Activated B cell treated with CpG ODN at 0.5 μM for 24 hours (primary cell): ENCODE results near the gene AFF3. TPM values are rescaled to one million over a fixed set of nuclear protein-coding genes. Genes with fewer than 3 reads are reported as not detected.

Experiments
- ATAC-seq: fragments of 200-7000 bp; cut with Tn5 transposase; one replicate; pipeline ENCODE4 v1.10.0; 2021; ENCODE audit warnings: low read depth, mild to moderate bottlenecking, moderate library complexity
- CTCF ChIA-PET: fragments of 350-600 bp; sonication (Branson Sonifier 250); formaldehyde crosslinking; loops from one replicate; lab custom pipeline; 2021; ENCODE audit warnings: antibody characterized with exemption; lab: Charles Lee
- POLR2A ChIA-PET: fragments of 350-600 bp; sonication (Branson Sonifier 250); formaldehyde crosslinking; loops from one replicate; lab custom pipeline; 2021; ENCODE audit warnings: antibody characterized with exemption; lab: Charles Lee
- DNase-seq: peaks from one replicate; pipeline ENCODE4 v3.0.0; 2022
- H3K27ac Mint-ChIP-seq: one replicate; pipeline ENCODE4 v1.8.0; 2020; ENCODE audit warnings: mixed read lengths
- H3K27me3 Mint-ChIP-seq: one replicate; pipeline ENCODE4 v1.8.0; 2021; ENCODE audit warnings: mixed read lengths
- H3K36me3 Mint-ChIP-seq: one replicate; pipeline ENCODE4 v1.8.0; 2021; ENCODE audit warnings: low read depth, mixed read lengths
- H3K4me1 Mint-ChIP-seq: one replicate; pipeline ENCODE4 v1.8.0; 2021; ENCODE audit warnings: mixed read lengths
- H3K4me3 Mint-ChIP-seq: one replicate; pipeline ENCODE4 v1.8.0; 2020; ENCODE audit warnings: mild to moderate bottlenecking, mixed read lengths
- H3K9me3 Mint-ChIP-seq: one replicate; pipeline ENCODE4 v1.8.0; 2020; ENCODE audit warnings: mixed read lengths
- intact Hi-C: fragments of 100-400 bp; cut with micrococcal nuclease; formaldehyde crosslinking; loops from one replicate; pipeline ENCODE4 v1.15.1; 2024
- total RNA-seq: library from RNA; stranded (reverse); gene quantifications from 2 replicates; pipeline ENCODE4 v1.2.3, GENCODE V29; 2022
- TF ChIP-seq, protein P1 (sequence below): fragments of 200-600 bp; IDR thresholded peaks from one replicate; pipeline ENCODE4 v1.8.0; 2022; ENCODE audit warnings: antibody characterized with exemption, mild to moderate bottlenecking

AFF3 gene
- total RNA-seq, 1 donor from 2014 or later = 271 TPM

DNA sequence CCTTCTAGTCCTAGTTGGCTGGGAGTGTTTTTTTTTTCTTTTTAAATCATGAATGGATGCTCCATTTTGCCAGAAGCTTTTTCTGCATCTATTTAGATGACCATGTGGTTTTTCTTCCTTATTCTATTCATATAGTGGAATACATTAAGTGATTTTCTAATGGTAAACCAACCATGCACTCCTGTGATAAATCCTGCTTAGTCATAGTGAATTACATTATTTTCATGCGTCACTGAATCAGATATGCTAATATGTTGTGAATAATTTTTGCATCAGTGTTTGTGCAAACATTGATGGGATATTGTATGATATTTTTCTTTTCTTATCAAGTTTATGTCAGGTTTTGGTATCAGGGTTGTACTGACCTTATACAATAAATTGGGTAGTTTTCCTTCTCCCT is 423.3 kb downstream of the AFF3 start:
- ChIA-PET CTCF (no interaction called here), POLR2A (interaction anchor here (0.7 kb wide), 1 partner anchor 15 kb away, joined by 7 read pairs; no protein-coding TSS in a partner anchor)
- Mint-ChIP-seq H3K9me3 (peaks cover 15% of the 10 kb centered on the region), H3K4me1 (no peaks in the 10 kb centered on the region), H3K27ac (no peak overlapping the region), H3K4me3 (no peak overlapping the region), H3K36me3 (peaks cover 83% of the 10 kb centered on the region), H3K27me3 (no peaks in the 10 kb centered on the region)
- DNase-seq (no peak), ATAC-seq (no peak)
- intact Hi-C loops = no loop called here
- TF ChIP-seq, protein P1, sequence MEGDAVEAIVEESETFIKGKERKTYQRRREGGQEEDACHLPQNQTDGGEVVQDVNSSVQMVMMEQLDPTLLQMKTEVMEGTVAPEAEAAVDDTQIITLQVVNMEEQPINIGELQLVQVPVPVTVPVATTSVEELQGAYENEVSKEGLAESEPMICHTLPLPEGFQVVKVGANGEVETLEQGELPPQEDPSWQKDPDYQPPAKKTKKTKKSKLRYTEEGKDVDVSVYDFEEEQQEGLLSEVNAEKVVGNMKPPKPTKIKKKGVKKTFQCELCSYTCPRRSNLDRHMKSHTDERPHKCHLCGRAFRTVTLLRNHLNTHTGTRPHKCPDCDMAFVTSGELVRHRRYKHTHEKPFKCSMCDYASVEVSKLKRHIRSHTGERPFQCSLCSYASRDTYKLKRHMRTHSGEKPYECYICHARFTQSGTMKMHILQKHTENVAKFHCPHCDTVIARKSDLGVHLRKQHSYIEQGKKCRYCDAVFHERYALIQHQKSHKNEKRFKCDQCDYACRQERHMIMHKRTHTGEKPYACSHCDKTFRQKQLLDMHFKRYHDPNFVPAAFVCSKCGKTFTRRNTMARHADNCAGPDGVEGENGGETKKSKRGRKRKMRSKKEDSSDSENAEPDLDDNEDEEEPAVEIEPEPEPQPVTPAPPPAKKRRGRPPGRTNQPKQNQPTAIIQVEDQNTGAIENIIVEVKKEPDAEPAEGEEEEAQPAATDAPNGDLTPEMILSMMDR = no peak

DNA sequence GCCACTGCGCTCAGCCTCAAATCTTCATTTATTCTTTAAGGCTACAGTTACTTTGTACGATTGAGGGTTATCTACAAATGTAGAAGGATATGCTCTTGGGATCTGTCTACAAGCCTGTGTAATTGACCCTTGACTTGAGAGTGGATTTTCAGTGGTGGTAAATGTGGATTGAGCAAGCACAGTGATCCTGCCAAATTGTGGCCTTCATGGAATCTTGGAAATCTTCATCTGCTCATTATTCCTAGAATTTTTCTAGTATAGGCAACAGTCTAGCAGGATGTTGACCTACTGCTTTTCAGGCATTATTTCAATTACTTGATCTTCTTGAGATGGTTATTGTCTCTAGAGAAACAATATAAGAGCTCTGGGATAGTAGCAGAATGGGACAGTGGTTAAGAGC is 426.4 kb downstream of the AFF3 start:
- CTCF ChIA-PET = no interaction called here
- intact Hi-C loops = no loop called here
- DNase-seq (no peak), ATAC-seq (no peak)
- H3K9me3 Mint-ChIP-seq = no peaks in the 10 kb centered on the region
- H3K27me3 Mint-ChIP-seq = no peaks in the 10 kb centered on the region
- H3K27ac Mint-ChIP-seq = no peak overlapping the region
- no peaks in the 10 kb centered on the region for H3K4me1 Mint-ChIP-seq
- TF ChIP-seq, protein P1 = no peak
- H3K4me3 Mint-ChIP-seq = no peak overlapping the region
- H3K36me3 Mint-ChIP-seq = peaks cover 75% of the 10 kb centered on the region
- POLR2A ChIA-PET = no interaction called here

DNA sequence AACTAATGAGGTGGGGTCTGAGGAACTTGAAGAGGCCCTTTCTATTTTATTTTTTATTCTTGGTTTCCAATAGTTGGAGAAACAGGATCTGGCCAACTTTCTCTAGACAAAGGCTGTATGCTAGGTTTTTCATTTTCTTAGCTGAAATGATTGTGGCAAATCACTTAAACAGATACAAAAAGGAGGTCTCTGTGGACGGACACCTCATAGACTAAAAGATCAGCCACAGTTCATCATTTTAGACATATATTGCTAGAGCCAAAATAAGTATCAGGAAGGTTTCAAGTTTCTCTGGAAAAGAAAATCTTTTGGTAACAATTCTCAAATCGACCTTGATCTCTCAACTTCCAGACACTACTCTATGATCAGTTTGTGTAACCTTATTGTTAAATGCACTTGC is 428.0 kb downstream of the AFF3 start:
- POLR2A ChIA-PET = no interaction called here
- Mint-ChIP-seq H3K27ac (no peak overlapping the region), H3K27me3 (no peaks in the 10 kb centered on the region), H3K4me1 (peaks cover 2% of the 10 kb centered on the region), H3K4me3 (no peak overlapping the region), H3K36me3 (peaks cover 71% of the 10 kb centered on the region), H3K9me3 (no peaks in the 10 kb centered on the region)
- TF ChIP-seq, protein P1 = no peak
- CTCF ChIA-PET = interaction anchor here (1.5 kb wide), 1 partner anchor 12 kb away, joined by 3 read pairs; no protein-coding TSS in a partner anchor
- intact Hi-C loops = no loop called here
- no peak for DNase-seq
- no peak for ATAC-seq

DNA sequence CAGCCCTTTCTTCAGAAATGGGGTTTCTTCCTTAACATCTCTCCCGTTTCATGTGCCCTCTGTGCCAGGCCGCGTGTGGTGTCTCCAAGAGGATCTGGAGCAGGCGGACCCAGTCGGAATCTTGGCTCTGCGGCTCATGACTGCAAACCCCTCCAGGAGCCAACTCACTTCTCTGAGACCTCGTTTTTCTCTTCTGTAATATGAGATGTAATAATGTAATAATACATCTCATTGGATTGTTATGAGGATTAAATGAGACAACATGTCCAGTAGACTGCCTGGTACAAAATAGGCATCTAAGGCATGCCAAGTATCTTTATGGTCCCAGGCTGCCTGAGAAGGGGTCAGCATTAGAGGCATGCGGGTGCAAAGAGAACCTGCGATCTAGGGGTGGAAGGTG is 431.2 kb downstream of the AFF3 start:
- Mint-ChIP-seq H3K9me3 (no peaks in the 10 kb centered on the region), H3K4me1 (peaks cover 25% of the 10 kb centered on the region), H3K36me3 (peaks cover 55% of the 10 kb centered on the region), H3K27ac (no peak overlapping the region), H3K27me3 (no peaks in the 10 kb centered on the region), H3K4me3 (no peak overlapping the region)
- ChIA-PET POLR2A (no interaction called here), CTCF (no interaction called here)
- TF ChIP-seq, protein P1 = no peak
- no peak for DNase-seq
- ATAC-seq = no peak
- intact Hi-C loops = no loop called here

DNA sequence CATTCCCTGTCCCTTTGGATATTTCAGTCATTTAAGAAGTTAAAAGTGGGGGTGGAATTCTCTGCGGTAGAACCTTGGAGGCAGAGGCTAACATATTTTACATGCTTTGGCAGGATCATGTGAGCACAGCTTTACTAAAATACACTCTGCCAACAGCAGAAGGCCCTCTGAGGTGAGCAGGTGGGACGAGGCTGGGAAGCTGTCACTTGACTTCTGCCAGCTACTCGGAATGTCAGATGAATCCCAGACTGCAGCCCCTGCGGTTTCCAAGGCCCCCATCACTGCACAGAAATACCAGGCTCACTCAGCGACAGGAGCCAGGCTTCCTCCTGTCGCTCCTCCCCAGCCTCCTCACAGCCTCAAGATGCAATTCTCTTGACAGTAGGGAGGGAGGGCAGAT is 431.7 kb downstream of the AFF3 start:
- TF ChIP-seq, protein P1 = no peak
- Mint-ChIP-seq H3K4me1 (peaks cover 25% of the 10 kb centered on the region), H3K27me3 (no peaks in the 10 kb centered on the region), H3K36me3 (peaks cover 54% of the 10 kb centered on the region), H3K27ac (no peak overlapping the region), H3K4me3 (no peak overlapping the region), H3K9me3 (no peaks in the 10 kb centered on the region)
- ATAC-seq (no peak), DNase-seq (no peak)
- ChIA-PET CTCF (no interaction called here), POLR2A (no interaction called here)
- intact Hi-C loops = no loop called here
